EL (cell line): Measurements from ENCODE around the gene SEC24C.

ENCODE experiments used
- DNase-seq: peaks from one replicate; pipeline ENCODE4 v3.0.0-alpha.2; 2016

SEC24C gene

GRCh38 chr10:73796766-73797165 lies 52.6 kb downstream of the SEC24C start:
- no peak for DNase-seq

DNA sequence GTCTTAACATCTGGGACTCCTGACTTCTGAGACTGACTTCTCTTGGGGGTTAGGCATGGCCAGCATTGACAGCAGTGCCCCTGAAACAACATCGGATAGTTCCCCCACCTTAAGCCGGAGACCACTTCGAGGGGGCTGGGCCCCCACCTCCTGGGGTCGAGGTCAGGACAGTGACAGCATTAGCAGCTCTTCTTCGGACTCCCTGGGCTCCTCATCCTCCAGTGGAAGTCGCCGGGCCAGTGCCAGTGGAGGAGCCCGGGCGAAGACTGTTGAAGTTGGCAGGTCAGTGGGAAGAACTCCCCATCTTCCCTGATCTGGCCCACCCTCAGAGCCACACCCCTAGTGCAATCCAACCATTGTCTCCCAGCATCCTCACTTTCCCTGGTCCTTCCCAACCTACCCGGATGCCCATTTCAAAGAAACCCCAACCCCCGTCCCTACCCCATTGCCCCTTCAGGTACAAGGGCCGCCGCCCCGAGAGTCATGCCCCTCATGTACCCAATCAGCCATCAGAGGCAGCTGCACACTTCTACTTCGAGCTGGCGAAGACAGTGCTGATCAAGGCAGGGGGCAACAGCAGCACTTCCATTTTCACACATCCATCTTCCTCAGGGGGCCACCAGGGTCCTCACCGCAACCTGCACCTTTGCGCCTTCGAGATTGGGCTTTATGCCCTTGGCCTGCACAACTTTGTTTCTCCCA lies 53.3 kb downstream of the SEC24C start:
- DNase-seq: no peak

DNA sequence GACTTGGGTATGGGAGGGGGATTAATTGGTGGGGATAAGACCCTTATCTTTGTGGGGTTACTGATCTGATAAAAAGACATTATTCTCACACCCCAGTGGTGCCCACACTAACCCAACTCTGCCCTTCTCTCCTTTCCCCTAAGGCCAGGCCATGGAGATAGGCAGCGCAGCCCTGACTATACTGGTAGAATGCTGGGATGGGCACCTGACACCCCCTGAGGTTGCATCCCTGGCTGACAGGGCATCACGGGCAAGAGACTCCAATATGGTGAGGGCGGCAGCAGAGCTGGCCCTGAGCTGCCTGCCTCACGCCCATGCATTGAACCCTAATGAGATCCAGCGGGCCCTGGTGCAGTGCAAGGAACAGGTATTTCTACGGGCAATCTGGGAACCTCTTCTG lies 53.9 kb downstream of the SEC24C start:
- no peak for DNase-seq

GRCh38 chr10:73798927-73799560 lies 54.9 kb downstream of the SEC24C start:
- no peak for DNase-seq

- no peak for DNase-seq
These were observed 55.9 kb downstream of the SEC24C start for GRCh38 chr10:73799899-73800559.

DNA sequence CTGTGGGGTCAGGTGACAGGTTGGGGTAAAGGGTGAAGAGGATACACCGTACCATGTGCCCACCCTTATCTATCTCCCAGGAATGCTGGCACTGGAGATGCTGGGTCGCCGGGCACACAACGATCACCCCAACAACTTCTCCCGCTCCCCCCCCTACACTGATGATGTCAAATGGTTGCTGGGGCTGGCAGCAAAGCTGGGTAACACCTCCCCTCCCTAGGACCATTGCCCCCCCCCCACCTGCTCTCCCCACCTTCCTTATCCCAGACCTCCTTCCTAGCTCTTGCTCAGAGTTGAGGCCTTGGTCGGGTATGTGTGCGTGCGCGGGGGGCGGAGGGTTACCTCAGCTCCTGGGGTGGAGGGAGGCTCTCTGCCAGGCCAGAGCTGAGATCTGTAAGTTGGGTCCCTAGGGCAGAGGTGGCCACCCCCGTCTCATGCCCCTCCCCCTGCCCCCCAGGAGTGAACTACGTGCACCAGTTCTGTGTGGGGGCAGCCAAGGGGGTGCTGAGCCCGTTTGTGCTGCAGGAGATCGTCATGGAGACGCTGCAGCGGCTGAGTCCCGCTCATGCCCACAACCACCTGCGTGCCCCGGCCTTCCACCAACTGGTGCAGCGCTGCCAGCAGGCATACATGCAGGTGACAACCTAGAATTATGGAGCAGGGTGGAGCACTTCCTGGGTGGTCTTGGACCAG lies 56.5 kb downstream of the SEC24C start:
- no peak for DNase-seq

DNA sequence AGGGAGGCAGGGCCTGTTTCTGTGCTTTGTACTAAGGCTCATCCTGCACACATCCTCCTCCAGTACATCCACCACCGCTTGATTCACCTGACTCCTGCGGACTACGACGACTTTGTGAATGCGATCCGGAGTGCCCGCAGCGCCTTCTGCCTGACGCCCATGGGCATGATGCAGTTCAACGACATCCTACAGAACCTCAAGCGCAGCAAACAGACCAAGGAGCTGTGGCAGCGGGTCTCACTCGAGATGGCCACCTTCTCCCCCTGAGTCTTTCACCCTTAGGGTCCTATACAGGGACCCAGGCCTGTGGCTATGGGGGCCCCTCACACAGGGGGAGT lies 57.0 kb downstream of the SEC24C start:
- no peak for DNase-seq

GRCh38 chr10:73802276-73802991 lies 58.3 kb downstream of the SEC24C start:
- DNase-seq: no peak

DNA sequence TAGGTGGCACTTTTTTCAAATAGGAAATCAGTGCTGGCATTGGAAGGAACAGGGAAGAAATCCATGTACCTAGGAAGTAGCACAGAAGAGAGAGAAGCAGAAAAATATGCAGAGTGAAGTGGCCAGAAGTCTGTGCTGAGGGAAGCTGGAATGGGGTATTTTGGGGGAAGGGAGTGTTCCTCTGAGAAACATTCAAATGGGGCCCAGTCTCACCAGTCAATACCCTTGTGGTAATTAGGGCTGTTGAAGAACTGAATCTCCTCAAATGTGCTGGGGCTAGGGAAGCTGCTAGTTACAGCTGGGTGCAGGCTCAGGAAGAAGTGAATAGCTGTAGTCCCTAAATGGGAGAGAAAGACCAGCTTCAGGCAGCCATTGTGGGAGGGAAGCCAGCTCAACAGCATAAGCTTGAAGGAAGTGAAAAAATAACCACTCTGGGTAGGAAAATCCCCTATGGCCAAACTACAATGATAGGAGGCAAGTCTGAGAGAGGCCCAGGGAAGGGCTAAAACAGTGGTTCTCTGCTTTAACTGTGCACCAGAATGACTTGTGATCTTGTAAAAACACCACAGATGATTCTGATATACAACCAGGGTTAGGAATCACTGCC lies 59.6 kb downstream of the SEC24C start:
- DNase-seq: no peak

GRCh38 chr10:73806176-73806950 lies 62.2 kb downstream of the SEC24C start:
- DNase-seq: no peak

- DNase-seq: no peak
These were observed 63.3 kb downstream of the SEC24C start for GRCh38 chr10:73807471-73807870.

GRCh38 chr10:73808021-73808815 lies 64.0 kb downstream of the SEC24C start:
- DNase-seq: no peak

GRCh38 chr10:73809061-73809818 lies 65.1 kb downstream of the SEC24C start:
- DNase-seq: no peak

- DNase-seq: no peak
These were observed 66.2 kb downstream of the SEC24C start for GRCh38 chr10:73810358-73810734.

- DNase-seq: peak; percentile 21
These were observed 66.7 kb downstream of the SEC24C start for GRCh38 chr10:73810735-73811465.

DNA sequence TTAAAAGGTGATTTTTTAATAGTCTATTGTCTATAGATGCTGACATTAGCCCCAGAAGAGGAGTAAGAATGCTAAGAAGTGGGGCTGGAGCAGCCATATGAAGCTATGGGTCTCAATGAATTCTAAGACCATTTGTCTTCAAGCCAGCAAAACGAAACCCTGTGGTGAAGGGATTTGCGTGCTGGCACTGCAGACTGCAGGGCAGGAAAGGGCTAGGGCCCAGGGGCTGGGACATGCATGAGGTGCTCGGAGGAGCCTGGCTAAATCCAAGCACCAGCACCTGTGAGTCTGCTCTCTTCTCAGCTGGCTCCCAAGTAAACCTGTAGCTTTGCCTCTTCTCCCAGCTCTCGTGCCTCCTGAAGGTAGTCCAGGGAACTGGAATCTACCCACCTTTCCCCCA lies 68.5 kb downstream of the SEC24C start:
- no peak for DNase-seq

GRCh38 chr10:73813333-73813732 lies 69.2 kb downstream of the SEC24C start:
- DNase-seq: no peak

DNA sequence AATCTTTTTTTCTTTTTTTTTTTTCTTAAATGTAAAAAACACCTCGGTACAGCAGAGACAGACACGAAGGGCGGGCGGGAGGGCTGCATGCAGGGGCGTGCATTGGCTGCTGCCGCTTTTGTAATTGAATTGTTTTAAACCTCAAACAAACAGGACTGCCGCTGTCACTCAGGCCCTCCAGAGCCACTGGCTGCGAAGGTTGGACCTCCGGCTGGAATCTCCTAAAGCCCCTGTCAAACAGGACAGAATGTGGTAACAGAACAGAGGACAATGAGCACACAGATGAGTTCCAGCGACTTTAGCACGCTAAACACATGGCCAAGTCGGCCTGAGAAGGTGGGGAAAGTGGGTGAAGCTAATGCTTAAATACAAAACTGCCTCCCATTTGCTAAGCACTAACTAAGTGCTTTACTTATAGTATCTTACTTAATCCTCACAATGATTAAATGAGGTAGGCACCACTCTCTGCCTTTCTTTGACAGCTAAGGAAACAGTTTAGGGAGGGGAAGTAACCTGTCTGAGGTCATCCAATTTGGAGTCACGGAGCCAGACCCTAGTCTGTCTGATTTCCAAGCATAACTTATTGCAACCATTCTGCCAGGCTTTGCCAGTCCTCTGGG lies 70.2 kb downstream of the SEC24C start:
- DNase-seq: no peak
